Cardiac septum (tissue), 1 donor: ENCODE measurements around the gene AZGP1. TPM values are rescaled to one million over a fixed set of nuclear protein-coding genes. Genes with fewer than 3 reads are reported as not detected.
"Not testable (repeated sequence)": the region's sequence is repeated elsewhere in the genome, so short reads cannot be mapped to it uniquely, and the experiment has no call there.

ENCODE experiments used
- DNase-seq: peaks from one replicate; pipeline ENCODE4 v3.0.0-alpha.2; 2020; ENCODE audit warnings: low spot score
- intact Hi-C: fragments of 100-400 bp; cut with DNase I; formaldehyde crosslinking; loops from one replicate; pipeline ENCODE4 v1.14.0; 2022
- total RNA-seq: library from RNA; stranded (reverse); fragmentation: NEBNext Ultra II Directional; extraction: Animal tissue kit (Norgen Biotek cat#: 25700); gene quantifications from one replicate; pipeline ENCODE4 v1.2.1, GENCODE V29; 2021
- donor health status: DM: no; HTN: no; CAD: no.

AZGP1 gene
- total RNA-seq, 1 donor from 2014 or later, result 114 TPM

GRCh38 chr7:99969298-99969697 is 6.5 kb downstream of the AZGP1 start:
- DNase-seq, result no peak
- intact Hi-C loops, result no loop called here

DNA sequence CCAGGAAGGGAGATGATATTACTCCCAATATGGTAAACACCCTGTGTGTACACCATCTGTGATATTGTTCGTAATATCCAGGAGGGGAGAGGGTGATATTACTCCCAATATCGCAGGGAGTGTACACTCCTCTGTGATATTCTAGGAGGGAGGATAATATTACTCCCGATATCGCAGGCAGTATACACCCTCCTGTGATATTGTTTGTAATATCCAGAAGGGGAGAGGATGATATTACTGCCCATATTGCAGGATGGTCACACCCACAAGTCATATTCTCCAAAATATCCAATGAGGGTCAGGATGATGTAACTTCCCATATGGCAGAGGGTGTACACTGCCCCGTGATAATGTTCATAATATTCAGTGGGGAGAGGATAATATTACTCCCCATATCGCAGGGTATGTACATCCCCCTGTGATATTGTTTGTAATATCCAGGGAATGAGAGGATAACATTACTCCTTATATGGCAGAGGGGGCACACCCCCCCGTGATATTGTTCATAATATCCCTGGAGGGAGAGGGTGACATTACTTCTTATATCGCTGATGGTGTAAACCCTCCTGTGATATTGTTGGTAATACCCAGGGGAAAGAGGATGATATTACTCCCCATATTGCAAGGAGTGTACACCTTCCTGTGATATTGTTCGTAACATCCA is 17.1 kb downstream of the AZGP1 start:
- DNase-seq, result no peak
- intact Hi-C loops, result no loop called here

- intact Hi-C loops, result no loop called here
- no peak for DNase-seq
These were observed 20.6 kb downstream of the AZGP1 start for GRCh38 chr7:99955247-99955646.

- DNase-seq, intact Hi-C loops: not testable (repeated sequence)
These were observed 21.2 kb downstream of the AZGP1 start for GRCh38 chr7:99954643-99955042.

- no peak for DNase-seq
- intact Hi-C loops, result no loop called here
These were observed 22.2 kb downstream of the AZGP1 start for GRCh38 chr7:99953649-99954048.

DNA sequence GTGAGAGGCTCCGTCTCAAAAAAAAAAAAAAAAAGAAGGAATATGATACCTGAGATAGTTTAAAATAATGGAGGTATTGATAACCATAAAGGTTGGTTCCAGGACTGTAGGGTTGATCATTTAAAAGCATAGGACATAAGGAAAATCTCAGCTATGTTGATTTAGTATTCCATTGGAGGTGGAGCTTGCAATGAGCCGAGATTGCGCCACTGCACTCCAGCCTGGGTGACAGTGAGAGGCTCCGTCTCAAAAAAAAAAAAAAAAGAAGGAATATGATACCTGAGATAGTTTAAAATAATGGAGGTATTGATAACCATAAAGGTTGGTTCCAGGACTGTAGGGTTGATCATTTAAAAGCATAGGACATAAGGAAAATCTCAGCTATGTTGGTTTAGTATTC is 23.2 kb downstream of the AZGP1 start:
- intact Hi-C loops, DNase-seq: not testable (repeated sequence)

- intact Hi-C loops, result not testable (repeated sequence)
These were observed 25.0 kb downstream of the AZGP1 start for GRCh38 chr7:99950819-99951218.

DNA sequence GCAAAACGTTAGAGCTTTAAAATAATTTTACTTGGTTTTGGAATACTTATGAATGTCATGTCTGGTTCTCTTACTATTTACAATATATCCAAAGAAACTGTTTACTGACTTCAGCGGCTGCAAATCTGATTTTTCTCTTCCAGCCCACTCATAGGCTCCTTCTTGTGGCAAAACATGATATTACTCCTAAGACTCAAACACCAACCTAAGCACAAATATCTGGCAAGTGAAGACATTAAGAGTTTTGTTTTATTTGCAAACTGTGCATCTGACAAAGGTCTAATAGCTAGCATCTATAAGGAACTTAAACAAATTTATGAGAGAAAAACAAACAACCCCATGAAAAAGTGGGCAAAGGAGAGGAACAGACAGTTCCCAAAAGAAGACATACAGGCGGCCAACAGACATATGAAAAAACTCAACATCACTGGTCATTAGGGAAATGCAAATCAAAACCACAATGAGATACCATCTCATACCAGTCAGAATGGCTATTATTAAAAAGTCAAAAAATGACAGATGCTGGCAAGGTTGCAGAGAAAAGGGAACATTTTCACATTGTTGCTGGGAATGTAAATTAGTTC is 26.1 kb downstream of the AZGP1 start:
- no peak for DNase-seq
- intact Hi-C loops, result no loop called here

More at GRCh38 chr7:99950819-99951218, 25.0 kb downstream of the AZGP1 start:
- not testable (repeated sequence) for DNase-seq

DNA sequence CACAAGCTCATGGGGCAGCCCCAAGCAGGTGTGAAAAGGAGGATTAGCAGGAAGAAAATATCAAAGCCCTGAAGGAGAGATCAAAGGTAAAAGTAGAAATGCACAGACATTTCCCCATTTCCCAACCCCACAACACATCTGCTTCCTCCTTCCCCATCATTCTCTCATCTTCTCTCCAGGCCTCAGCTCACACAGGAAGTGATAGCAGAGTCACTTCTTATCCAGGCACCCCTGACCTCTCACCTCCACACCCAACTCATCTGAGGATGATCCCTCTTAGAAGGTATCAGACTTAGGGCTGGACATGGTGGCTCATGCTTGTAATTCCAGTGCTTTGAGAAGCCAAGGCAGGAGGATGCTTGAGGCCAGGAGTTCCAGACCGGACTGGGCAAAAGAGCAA is 28.2 kb downstream of the AZGP1 start:
- DNase-seq, result no peak
- intact Hi-C loops, result no loop called here

DNA sequence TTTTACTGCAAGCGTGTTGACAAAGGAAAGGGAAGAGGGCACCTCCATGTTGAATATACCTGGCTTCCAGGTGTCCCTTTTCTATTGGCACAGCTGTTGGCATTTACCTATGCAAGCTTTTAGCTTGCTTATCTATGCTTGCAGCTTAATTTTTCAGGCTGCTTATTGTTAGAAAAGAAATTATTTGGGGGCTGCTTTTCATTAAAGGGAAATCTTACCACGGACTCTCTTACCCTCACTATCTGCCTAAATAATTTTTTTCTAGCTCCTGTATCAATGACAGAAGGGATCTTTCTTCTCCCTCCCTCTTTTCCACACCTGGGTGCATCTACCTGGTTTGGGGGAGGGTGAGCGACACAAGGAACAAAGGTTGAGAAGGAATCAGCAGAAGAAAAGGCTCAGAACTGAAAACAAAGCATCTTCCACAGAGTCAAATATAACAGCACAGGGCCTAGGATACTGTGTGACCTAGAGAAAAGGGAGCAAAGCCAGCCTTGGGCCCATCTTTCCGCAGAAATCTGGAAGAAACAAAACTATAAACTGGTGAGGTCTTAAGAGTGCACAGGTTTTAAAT is 31.2 kb downstream of the AZGP1 start:
- DNase-seq, result no peak
- intact Hi-C loops, result no loop called here

GRCh38 chr7:99943641-99944496 is 32.0 kb downstream of the AZGP1 start:
- intact Hi-C loops, result no loop called here

DNA sequence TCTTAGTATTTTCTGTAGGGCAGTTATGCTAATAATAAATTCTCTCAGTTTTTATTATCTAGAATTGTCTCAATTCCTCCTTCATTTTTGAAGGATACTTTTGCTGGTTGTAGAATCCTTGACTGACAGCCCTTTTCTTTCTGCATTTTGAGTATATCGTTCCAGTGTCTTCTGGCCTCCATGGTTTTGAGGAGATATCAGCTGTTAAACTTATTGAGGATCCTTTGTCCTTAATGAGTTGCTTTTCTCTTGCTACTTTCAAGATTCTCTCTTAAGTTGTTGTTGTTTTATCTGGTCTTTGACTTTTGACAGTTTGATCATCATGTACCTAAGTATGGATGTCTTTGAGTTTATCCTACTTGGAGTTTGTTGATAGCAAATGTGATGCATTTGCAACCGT is 37.5 kb downstream of the AZGP1 start:
- intact Hi-C loops, result no loop called here
- DNase-seq, result no peak

More at GRCh38 chr7:99943641-99944496, 32.0 kb downstream of the AZGP1 start:
- no peak for DNase-seq

DNA sequence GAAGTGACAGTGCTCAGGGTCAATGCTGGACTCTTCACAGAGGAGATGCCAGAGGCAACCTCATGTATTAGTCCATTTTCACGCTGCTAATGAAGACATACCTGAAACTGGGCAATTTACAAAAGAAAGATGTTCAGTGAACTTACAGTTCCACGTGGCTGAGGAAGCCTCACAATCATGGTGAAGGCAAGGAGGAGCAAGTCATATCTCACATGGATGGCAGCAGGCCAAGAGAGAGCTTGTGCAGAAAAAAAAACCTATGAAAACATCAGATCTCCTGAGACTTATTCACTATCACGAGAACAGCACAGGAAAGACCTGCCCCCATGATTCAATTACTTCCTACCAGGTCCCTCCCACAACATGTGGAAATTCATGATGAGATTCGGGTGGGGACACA is 40.8 kb downstream of the AZGP1 start:
- DNase-seq, intact Hi-C loops: not testable (repeated sequence)

GRCh38 chr7:99930376-99930775 is 45.5 kb downstream of the AZGP1 start:
- DNase-seq, result no peak
- intact Hi-C loops, result no loop called here

DNA sequence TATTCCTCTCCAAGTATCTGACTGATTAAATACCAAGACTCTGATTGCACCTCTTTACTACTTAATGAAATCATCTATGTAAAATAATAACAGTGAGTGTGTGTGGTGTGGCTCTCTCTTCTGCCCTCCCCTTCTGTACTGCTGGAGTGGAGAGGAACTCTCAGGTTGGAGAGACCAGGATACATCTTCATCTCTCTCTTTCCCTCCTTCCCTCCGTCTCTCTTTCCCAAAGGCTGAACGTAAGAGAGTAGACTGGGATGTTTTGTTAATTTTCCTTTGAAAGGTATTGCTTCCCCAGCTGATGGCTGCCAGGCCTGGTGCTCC is 46.1 kb downstream of the AZGP1 start:
- no peak for DNase-seq
- intact Hi-C loops, result no loop called here

DNA sequence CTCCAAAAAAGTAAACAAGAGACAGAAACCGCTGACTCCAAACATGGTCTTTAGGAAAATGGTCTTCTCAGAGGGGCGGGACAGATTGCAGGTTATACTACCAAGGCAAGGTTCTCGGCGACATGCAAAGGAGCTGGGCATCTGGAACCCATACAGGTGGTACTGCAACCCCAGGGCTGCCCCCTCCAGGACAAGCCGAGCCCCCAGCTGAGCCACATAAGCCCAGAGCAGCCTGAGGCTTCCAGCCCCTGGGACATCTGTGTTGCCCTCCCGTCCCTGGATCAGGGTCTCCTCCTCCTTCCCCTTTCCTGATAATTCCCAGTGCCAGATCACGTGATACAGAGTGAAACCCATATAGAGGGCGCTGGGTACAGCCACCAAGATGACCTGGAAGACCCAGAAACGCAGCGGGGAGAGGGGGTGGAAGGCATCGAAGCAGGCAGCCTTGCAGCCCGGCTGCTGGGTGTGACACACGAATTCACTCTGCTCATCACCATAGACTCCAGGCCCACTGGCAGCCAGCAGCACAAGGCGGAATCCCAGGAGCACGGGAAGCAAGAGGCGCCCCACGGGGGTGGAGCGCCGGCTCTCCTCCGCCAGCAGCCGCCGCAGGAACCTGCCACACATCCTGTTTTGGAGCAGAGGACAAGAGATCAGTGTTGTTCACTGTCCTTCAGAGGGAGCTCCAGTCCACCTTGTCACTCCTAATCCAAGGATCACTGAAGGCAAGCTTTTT is 46.7 kb downstream of the AZGP1 start, which contains the start of gene GJC3:
TSS of gene GJC3 (minus strand) at position 627 of the 736 bp plus-strand sequence. CDS start at position 627, 0 bp downstream.
- intact Hi-C loops, result no loop called here

GRCh38 chr7:99928188-99928587 is 47.6 kb downstream of the AZGP1 start:
- intact Hi-C loops, result no loop called here
- no peak for DNase-seq

More for the DNA sequence above, 46.7 kb downstream of the AZGP1 start, which contains the start of gene GJC3:
- DNase-seq, result peak; percentile 82

DNA sequence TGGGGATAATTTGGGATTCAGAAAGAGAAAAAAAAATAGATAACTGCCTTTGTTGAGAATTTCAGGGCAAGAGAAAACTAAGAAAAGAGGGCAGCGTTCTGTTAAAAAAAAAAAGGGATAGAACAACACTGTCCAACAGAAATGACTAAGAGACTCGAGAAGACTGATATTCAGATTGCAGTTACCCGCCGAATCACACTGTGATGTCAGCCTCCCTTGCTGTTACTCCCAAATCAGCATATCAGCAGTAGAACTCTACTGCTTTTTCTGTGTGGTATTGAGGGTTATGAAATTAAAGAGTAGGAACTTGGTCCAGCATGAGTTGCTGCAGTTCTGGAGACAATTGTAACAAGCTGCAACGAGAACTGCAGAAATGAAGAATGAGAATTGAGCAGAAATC is 48.3 kb downstream of the AZGP1 start:
- intact Hi-C loops, result no loop called here
- DNase-seq, result no peak

DNA sequence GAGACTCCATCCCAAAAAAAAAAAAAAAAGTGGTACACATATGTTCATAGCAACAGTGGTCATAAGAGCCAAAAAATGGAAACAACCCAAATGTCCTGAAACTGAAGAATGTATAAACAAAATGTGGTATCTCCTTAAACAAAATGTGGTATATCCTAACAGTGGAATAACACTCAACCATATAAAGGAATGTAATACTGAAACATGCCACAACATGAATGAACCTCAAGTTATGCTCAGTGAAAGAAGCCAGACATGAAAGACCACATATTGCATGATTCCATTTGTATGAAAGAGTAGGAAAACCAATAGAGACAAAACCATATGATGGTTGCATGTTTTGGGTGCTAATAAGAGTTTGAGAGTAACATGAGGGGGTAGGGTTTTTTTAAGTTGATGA is 49.5 kb downstream of the AZGP1 start:
- intact Hi-C loops, result no loop called here
- DNase-seq, result no peak

- no peak for DNase-seq
- intact Hi-C loops, result no loop called here
These were observed 52.6 kb downstream of the AZGP1 start for GRCh38 chr7:99923200-99923599.
